ENCODE measurements around the gene NODAL. TPM values are rescaled to one million over a fixed set of nuclear protein-coding genes. Genes with fewer than 3 reads are reported as not detected.

NODAL gene
- total and polyA plus RNA-seq, 3 donors from 2014 or later = 0.43 to 5.2 (median 3.0) TPM

DNA sequence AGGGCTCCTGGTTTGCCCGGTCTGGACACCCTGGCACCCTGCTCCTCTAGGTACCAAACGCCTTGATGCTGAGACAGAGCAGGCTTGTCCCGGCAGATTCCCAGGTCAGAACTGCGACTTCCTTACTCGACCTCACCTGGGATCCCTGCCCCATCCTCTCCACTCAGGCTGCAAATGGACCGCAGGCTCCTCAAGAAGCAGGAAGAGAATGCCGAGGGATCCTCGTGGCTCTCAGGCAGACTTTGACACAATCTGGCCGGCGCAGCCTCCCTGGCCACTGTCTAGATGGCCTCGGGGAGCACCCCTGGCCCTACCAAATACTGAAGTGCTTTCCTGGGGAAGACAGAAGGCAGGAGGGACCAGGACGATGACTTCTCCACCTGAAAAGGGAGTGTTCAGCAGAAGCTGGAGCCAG lies 421 bp upstream of the NODAL start:
- H3K4me3 ChIP-seq = peak overlapping the region in 1 of 2 donors; percentile 14
- no peak overlapping the region for H3K27ac ChIP-seq
- intact Hi-C loops (cut with DNase I; ENCODE audit: low total_unique reads) = no loop called here
- no peaks in the 10 kb centered on the region for H3K36me3 ChIP-seq (ENCODE audit: low read depth, missing control alignments)
- TF ChIP-seq, protein P1, sequence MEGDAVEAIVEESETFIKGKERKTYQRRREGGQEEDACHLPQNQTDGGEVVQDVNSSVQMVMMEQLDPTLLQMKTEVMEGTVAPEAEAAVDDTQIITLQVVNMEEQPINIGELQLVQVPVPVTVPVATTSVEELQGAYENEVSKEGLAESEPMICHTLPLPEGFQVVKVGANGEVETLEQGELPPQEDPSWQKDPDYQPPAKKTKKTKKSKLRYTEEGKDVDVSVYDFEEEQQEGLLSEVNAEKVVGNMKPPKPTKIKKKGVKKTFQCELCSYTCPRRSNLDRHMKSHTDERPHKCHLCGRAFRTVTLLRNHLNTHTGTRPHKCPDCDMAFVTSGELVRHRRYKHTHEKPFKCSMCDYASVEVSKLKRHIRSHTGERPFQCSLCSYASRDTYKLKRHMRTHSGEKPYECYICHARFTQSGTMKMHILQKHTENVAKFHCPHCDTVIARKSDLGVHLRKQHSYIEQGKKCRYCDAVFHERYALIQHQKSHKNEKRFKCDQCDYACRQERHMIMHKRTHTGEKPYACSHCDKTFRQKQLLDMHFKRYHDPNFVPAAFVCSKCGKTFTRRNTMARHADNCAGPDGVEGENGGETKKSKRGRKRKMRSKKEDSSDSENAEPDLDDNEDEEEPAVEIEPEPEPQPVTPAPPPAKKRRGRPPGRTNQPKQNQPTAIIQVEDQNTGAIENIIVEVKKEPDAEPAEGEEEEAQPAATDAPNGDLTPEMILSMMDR (IDR thresholded peaks at IDR 0.05) = no peak
- no peak for TF ChIP-seq POLR2A (IDR thresholded peaks at IDR 0.05)
- no peaks in the 10 kb centered on the region for H3K27me3 ChIP-seq
- 49 to 52% methylated on average over 4 to 12 of the region's 12 CpGs for WGBS, 2 donors
- H3K4me1 ChIP-seq = peaks cover 15% of the 10 kb centered on the region
- DNase-seq = no peak
- H3K9me3 ChIP-seq = no peaks in the 10 kb centered on the region

- DNase-seq = no peak
- no peaks in the 10 kb centered on the region for H3K27me3 ChIP-seq
- WGBS, 2 donors = 8 to 11% methylated on average over 38 to 45 of the region's 69 CpGs
- TF ChIP-seq, protein P1 (IDR thresholded peaks at IDR 0.05) = peak in 1 of 3 experiments; percentile 3
- TF ChIP-seq POLR2A (IDR thresholded peaks at IDR 0.05) = no peak
- H3K27ac ChIP-seq = no peak overlapping the region
- peaks cover 15% of the 10 kb centered on the region for H3K4me1 ChIP-seq
- intact Hi-C loops (cut with DNase I; ENCODE audit: low total_unique reads) = no loop called here
- H3K4me3 ChIP-seq = peak overlapping the region; percentile 15 to 43
- H3K9me3 ChIP-seq = no peaks in the 10 kb centered on the region
- no peaks in the 10 kb centered on the region for H3K36me3 ChIP-seq (ENCODE audit: low read depth, missing control alignments)
Observed at GRCh38 chr10:70440296-70441160, 953 bp downstream of the NODAL start.

DNA sequence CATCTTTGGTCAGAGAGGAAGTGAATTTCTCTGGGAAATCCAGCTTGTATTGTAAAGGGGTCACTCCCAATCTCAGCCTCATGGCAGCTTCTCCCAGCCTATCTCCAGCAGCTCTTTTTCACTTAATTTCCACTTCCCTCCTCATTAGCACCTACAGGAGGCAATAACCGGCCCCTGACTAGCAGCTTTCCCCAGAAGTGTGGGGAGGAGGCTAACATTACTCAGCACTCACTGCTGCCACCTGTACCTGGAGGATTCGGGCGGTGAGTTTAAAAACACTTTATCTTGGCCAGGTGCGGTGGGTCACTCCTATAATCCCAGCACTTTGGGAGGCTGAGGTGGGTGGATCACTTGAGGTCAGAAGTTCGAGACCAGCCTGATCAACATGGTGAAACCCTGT lies 3.8 kb downstream of the NODAL start:
- DNase-seq = no peak
- TF ChIP-seq, protein P1 (IDR thresholded peaks at IDR 0.05) = no peak
- TF ChIP-seq POLR2A (IDR thresholded peaks at IDR 0.05) = no peak

DNA sequence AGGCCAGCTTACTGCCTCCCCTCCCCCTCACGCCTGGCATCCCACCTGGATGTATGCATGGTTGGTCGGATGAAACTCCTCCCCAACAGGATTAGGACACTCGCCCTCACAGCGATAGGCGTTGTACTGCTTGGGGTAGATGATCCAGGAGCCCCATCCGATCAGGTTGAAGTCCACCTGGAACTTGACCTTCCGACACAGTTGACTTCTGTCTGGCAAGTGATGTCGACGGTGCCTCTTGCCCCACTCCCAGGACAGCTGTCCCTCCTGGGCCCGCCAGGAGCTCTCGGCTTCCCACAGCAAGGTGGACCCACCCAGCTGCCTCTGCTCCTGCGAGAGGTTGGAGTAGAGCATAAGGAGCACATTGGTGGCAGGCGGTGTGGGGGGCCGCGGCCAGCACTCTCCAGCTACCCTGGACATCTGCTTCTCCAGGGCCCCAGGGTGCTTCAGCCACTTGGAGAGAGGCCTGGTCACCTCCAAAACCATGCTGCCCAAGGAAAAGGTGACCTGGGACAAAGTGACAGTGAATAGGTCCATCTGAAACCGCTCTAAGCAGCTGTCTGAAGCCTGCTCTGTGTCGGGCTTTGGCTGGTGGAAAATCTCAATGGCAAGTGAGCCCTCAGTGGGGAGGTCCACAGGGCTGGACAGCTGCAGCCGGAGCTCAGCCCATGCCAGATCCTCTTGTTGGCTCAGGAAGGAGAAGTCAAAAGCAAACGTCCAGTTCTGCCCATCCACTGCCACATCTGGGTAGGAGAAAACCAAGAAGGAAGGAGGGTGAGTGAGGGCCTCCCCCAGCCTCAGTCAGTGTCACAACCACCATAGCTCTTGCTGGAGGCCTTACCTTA lies 6.0 kb downstream of the NODAL start:
- no peaks in the 10 kb centered on the region for H3K36me3 ChIP-seq (ENCODE audit: low read depth, missing control alignments)
- no peaks in the 10 kb centered on the region for H3K9me3 ChIP-seq
- intact Hi-C loops (cut with DNase I; ENCODE audit: low total_unique reads) = no loop called here
- no peak for DNase-seq
- no peak overlapping the region for H3K27ac ChIP-seq
- H3K4me1 ChIP-seq = peaks cover 28% of the 10 kb centered on the region
- H3K4me3 ChIP-seq = no peak overlapping the region
- TF ChIP-seq POLR2A (IDR thresholded peaks at IDR 0.05) = no peak
- TF ChIP-seq, protein P1 (IDR thresholded peaks at IDR 0.05) = no peak
- no peaks in the 10 kb centered on the region for H3K27me3 ChIP-seq
- WGBS, 2 donors = 88 to 94% methylated on average over 10 to 19 of the region's 19 CpGs

More for the DNA sequence above, 3.8 kb downstream of the NODAL start:
- H3K27ac ChIP-seq = no peak overlapping the region
- peaks cover 17% of the 10 kb centered on the region for H3K4me1 ChIP-seq
- WGBS, 2 donors = 78 to 86% methylated on average over 5 of the region's 5 CpGs
- no peaks in the 10 kb centered on the region for H3K9me3 ChIP-seq
- no peaks in the 10 kb centered on the region for H3K36me3 ChIP-seq (ENCODE audit: low read depth, missing control alignments)
- no peaks in the 10 kb centered on the region for H3K27me3 ChIP-seq
- intact Hi-C loops (cut with DNase I; ENCODE audit: low total_unique reads) = no loop called here
- H3K4me3 ChIP-seq = no peak overlapping the region
